ENCODE measurements around the gene ZNF385B.
"Not testable (repeated sequence)": the region's sequence is repeated elsewhere in the genome, so short reads cannot be mapped to it uniquely, and the experiment has no call there.

The ZNF385B gene

GRCh38 chr2:179629776-179630175 is 231.6 kb downstream of the ZNF385B start:
- DNase-seq (ENCODE audit: low spot score): not testable (repeated sequence)

DNA sequence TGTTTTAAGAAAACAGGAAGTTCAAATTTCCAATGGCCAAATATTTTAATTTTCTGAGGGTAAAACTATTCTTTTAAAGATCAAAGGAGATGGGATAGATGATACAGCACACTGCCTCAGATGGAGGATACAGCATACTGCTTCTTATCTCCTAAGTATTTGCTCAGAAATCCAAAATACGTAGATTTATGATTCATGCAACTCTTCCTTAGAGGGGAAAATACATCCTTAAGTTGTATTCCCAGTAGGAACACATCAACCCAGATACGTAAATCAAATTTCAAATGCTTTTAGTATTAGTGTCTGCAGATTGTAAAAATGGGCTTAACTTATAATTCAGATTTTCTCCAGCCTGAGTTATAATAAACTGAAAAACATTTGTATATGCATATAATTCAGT is 235.2 kb downstream of the ZNF385B start:
- DNase-seq (ENCODE audit: low spot score): no peak

GRCh38 chr2:179622635-179623300 is 238.6 kb downstream of the ZNF385B start:
- DNase-seq (ENCODE audit: low spot score): no peak

DNA sequence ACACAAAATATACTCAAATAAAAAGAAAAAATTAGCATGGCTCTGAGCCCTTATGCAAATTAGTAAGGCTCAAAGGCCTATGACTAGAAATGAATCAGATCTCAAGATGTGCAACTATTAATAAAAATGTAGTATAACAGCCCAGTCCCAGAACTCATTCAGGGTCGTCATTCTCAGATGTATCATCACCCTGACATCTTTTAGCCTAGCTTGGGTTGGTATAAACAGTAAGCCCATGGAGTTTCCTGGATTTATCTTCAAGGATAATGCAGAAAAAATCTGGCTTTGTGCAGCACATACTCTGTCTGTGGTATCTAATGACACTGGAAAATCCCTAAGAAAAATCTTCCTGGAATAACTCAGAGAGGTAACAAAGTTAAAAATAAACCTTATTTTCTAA is 239.3 kb downstream of the ZNF385B start:
- no peak for DNase-seq (ENCODE audit: low spot score)

GRCh38 chr2:179619947-179620467 is 241.4 kb downstream of the ZNF385B start:
- DNase-seq (ENCODE audit: low spot score): no peak

DNA sequence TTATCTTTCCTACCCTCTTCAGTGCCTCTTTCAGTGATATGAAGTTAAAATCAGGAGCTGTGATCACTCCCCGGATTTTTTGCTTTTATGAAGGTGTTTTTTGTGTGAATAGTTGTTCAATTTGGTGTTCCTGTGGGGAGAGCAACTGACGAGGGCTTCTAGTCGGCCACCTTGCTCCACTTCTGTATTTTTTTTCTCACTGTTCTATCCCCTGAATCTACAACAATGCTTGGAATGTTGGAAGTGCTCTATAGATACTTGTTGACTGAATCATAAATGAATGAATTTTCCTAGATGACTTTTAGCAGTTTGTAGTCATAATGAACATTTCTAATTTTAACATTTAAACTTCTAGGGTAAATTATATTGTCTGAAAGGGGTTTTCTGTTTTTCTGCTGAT is 247.3 kb downstream of the ZNF385B start:
- DNase-seq (ENCODE audit: low spot score): no peak

- DNase-seq (ENCODE audit: low spot score): no peak
These were observed 247.7 kb downstream of the ZNF385B start for GRCh38 chr2:179613701-179614100.

GRCh38 chr2:179613299-179613651 is 248.1 kb downstream of the ZNF385B start:
- DNase-seq (ENCODE audit: low spot score): no peak

- no peak for DNase-seq (ENCODE audit: low spot score)
These were observed 248.7 kb downstream of the ZNF385B start for GRCh38 chr2:179612591-179613298.

GRCh38 chr2:179612108-179612507 is 249.3 kb downstream of the ZNF385B start:
- DNase-seq (ENCODE audit: low spot score): no peak

- no peak for DNase-seq (ENCODE audit: low spot score)
These were observed 255.3 kb downstream of the ZNF385B start for GRCh38 chr2:179606141-179606540.

- no peak for DNase-seq (ENCODE audit: low spot score)
These were observed 256.1 kb downstream of the ZNF385B start for GRCh38 chr2:179605341-179605740.

GRCh38 chr2:179604598-179604997 is 256.8 kb downstream of the ZNF385B start:
- DNase-seq (ENCODE audit: low spot score): no peak

GRCh38 chr2:179602452-179602851 is 259.0 kb downstream of the ZNF385B start:
- DNase-seq (ENCODE audit: low spot score): no peak

GRCh38 chr2:179596018-179596417 is 265.4 kb downstream of the ZNF385B start:
- DNase-seq (ENCODE audit: low spot score): no peak

DNA sequence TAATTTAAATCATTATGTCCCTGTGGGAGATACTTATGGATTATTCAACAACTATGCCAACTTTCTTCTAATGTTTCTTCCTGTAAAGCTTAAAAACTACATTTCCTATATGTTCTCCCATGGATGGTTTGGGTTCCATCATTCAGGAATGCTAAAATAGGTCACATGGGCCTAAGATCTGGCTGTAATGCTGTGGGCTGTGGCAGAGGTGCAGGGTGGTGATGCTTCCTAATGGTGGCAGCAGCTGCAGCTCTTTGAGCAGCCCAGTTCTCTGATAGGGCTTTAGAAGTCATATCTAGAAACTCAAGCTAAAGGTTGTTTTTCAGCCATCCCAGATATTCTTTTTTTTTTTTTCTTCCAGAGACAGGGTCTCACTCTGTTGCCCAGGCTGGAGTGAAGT is 266.1 kb downstream of the ZNF385B start:
- DNase-seq (ENCODE audit: low spot score): no peak

- no peak for DNase-seq (ENCODE audit: low spot score)
These were observed 266.9 kb downstream of the ZNF385B start for GRCh38 chr2:179594268-179595112.

- DNase-seq (ENCODE audit: low spot score): no peak
These were observed 268.1 kb downstream of the ZNF385B start for GRCh38 chr2:179593323-179593722.

- DNase-seq (ENCODE audit: low spot score): no peak
These were observed 269.1 kb downstream of the ZNF385B start for GRCh38 chr2:179592167-179592936.

GRCh38 chr2:179591690-179592089 is 269.7 kb downstream of the ZNF385B start:
- DNase-seq (ENCODE audit: low spot score): no peak

GRCh38 chr2:179588486-179589145 is 272.8 kb downstream of the ZNF385B start:
- no peak for DNase-seq (ENCODE audit: low spot score)
